ENCODE data around the gene PDE8B. TPM values are rescaled to one million over a fixed set of nuclear protein-coding genes. Genes with fewer than 3 reads are reported as not detected.

Gene PDE8B
- polyA plus RNA-seq, 3 donors, result 4.4 to 7.3 (median 5.7) TPM

- DNase-seq (ENCODE audit: low read depth in 3 of 3, low spot score in 2 of 3), result no peak
These were observed 19.4 kb downstream of the PDE8B start for GRCh38 chr5:77229887-77230286.

GRCh38 chr5:77230727-77231470 is 20.4 kb downstream of the PDE8B start:
- no peak for DNase-seq (ENCODE audit: low read depth in 3 of 3, low spot score in 2 of 3)

GRCh38 chr5:77231471-77232138 is 21.1 kb downstream of the PDE8B start:
- DNase-seq (ENCODE audit: low read depth in 3 of 3, low spot score in 2 of 3), result no peak

GRCh38 chr5:77232574-77233358 is 22.3 kb downstream of the PDE8B start:
- DNase-seq (ENCODE audit: low read depth in 3 of 3, low spot score in 2 of 3), result no peak

GRCh38 chr5:77235846-77236721 is 25.6 kb downstream of the PDE8B start:
- DNase-seq (ENCODE audit: low read depth in 3 of 3, low spot score in 2 of 3), result no peak

GRCh38 chr5:77239126-77239741 is 28.8 kb downstream of the PDE8B start:
- no peak for DNase-seq (ENCODE audit: low read depth in 3 of 3, low spot score in 2 of 3)

GRCh38 chr5:77241444-77241843 is 31.0 kb downstream of the PDE8B start:
- DNase-seq (ENCODE audit: low read depth in 3 of 3, low spot score in 2 of 3), result no peak

GRCh38 chr5:77249475-77249874 is 39.0 kb downstream of the PDE8B start:
- no peak for DNase-seq (ENCODE audit: low read depth in 3 of 3, low spot score in 2 of 3)

- DNase-seq (ENCODE audit: low read depth in 3 of 3, low spot score in 2 of 3), result no peak
These were observed 39.5 kb downstream of the PDE8B start for GRCh38 chr5:77250021-77250420.

GRCh38 chr5:77251921-77252320 is 41.4 kb downstream of the PDE8B start:
- no peak for DNase-seq (ENCODE audit: low read depth in 3 of 3, low spot score in 2 of 3)

GRCh38 chr5:77255617-77256016 is 45.1 kb downstream of the PDE8B start:
- DNase-seq (ENCODE audit: low read depth in 3 of 3, low spot score in 2 of 3), result no peak

GRCh38 chr5:77256406-77256805 is 45.9 kb downstream of the PDE8B start:
- DNase-seq (ENCODE audit: low read depth in 3 of 3, low spot score in 2 of 3), result no peak

GRCh38 chr5:77258652-77259051 is 48.2 kb downstream of the PDE8B start:
- DNase-seq (ENCODE audit: low read depth in 3 of 3, low spot score in 2 of 3), result no peak

- no peak for DNase-seq (ENCODE audit: low read depth in 3 of 3, low spot score in 2 of 3)
These were observed 49.0 kb downstream of the PDE8B start for GRCh38 chr5:77259476-77259875.

- no peak for DNase-seq (ENCODE audit: low read depth in 3 of 3, low spot score in 2 of 3)
These were observed 52.2 kb downstream of the PDE8B start for GRCh38 chr5:77262697-77263096.

GRCh38 chr5:77266291-77266690 is 55.8 kb downstream of the PDE8B start:
- no peak for DNase-seq (ENCODE audit: low read depth in 3 of 3, low spot score in 2 of 3)

GRCh38 chr5:77267496-77267895 is 57.0 kb downstream of the PDE8B start:
- DNase-seq (ENCODE audit: low read depth in 3 of 3, low spot score in 2 of 3), result no peak

GRCh38 chr5:77272206-77272605 is 61.7 kb downstream of the PDE8B start:
- DNase-seq (ENCODE audit: low read depth in 3 of 3, low spot score in 2 of 3), result no peak

- no peak for DNase-seq (ENCODE audit: low read depth in 3 of 3, low spot score in 2 of 3)
These were observed 67.3 kb downstream of the PDE8B start for GRCh38 chr5:77277759-77278158.

- DNase-seq (ENCODE audit: low read depth in 3 of 3, low spot score in 2 of 3), result no peak
These were observed 69.6 kb downstream of the PDE8B start for GRCh38 chr5:77280036-77280435.
